ENCODE data around the gene TMEM233. TPM values are rescaled to one million over a fixed set of nuclear protein-coding genes. Genes with fewer than 3 reads are reported as not detected.

Gene TMEM233
- total RNA-seq, 1 donor from 2014 or later = 7.2 TPM

DNA sequence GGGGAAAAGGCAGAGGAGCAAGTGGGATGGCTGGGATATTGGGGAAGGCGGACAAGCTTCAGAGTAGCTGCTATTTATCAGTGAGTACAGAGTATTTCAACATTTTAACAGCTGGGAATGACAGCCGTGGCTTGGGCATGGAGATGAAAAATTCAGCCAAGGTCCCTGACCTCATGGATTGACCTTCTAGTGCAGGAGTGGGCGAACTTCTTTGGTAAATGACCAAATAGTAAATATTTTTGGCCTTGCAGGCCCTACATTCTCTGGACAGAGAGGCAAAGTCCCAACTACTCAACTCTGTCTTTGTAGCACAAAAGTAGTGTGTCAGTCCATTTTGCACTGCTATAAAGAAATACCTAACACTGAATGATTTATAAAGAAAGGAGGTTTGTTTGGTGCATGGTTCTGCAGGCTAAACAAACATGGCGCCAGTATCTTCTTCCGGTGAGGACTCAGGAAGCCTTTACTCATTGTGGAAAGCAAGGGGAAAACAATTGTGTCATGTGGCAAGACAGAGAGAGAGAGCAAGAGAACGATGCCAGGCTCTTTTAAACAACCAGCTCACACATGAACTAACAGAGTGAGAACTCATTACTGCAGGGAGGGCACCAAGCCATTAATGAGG, 33.6 kb downstream of the TMEM233 start:
- H3K27me3 Mint-ChIP-seq (ENCODE audit: unreplicated experiment) = no peaks in the 10 kb centered on the region
- H3K9me3 Mint-ChIP-seq (ENCODE audit: unreplicated experiment) = no peaks in the 10 kb centered on the region
- peak overlapping the region; percentile 21 for H3K4me3 Mint-ChIP-seq (ENCODE audit: unreplicated experiment)
- DNase-seq (ENCODE audit: low spot score) = no peak
- H3K4me1 Mint-ChIP-seq (ENCODE audit: unreplicated experiment) = no peaks in the 10 kb centered on the region
- H3K36me3 Mint-ChIP-seq (ENCODE audit: low read depth, unreplicated experiment) = peaks cover 24% of the 10 kb centered on the region
- H3K27ac Mint-ChIP-seq (ENCODE audit: unreplicated experiment) = no peak overlapping the region
- no peak for TF ChIP-seq CTCF (IDR thresholded peaks at IDR 0.05; ENCODE audit: unreplicated experiment)

DNA sequence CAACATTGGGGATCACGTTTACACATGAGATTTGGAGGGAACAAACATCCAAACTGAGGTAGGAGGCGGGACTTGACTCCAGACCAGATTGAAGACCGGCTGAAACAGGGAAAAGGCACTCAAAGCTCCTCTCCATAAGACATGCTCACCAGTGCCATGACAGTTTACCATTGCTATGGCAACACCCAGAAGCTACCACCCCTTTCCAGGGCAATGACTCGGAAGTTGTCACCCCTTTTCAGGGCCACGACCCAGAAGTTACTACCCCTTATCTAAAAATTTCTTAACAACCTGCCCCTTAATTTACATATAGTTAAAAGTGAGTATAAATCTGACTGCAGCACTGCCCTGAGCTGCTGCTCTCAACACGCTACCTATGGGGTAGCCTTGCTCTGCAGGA, 34.1 kb downstream of the TMEM233 start:
- TF ChIP-seq CTCF (IDR thresholded peaks at IDR 0.05; ENCODE audit: unreplicated experiment) = no peak
- H3K4me1 Mint-ChIP-seq (ENCODE audit: unreplicated experiment) = no peaks in the 10 kb centered on the region

DNA sequence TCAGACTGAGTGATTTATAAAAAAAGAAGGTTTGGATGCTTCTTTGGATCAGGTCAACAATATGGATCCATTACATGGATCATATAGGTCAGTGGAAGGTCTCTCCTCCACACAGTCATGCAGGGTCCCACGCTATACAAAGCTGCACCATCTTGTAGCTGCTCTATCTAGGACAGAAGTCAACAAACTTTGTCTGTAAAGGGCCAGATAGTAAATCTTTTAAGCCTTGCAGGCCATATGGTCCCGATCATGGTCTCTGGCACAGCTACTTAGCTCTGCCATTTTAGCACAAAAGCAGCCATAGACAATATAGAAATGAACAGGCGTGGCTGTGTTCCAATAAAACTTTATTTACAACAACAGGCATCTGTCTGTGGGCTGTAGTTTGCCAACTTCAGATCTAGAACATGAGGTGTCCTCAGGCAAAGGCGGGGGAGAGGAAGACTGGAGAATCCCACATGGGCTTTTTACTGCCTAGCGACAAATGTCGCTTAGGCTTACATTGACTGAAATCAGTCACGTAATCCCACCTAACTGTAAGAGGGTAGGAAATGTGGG, 36.7 kb downstream of the TMEM233 start:
- Mint-ChIP-seq H3K9me3 (ENCODE audit: unreplicated experiment) (no peaks in the 10 kb centered on the region), H3K4me3 (ENCODE audit: unreplicated experiment) (no peak overlapping the region), H3K4me1 (ENCODE audit: unreplicated experiment) (no peaks in the 10 kb centered on the region), H3K27me3 (ENCODE audit: unreplicated experiment) (no peaks in the 10 kb centered on the region), H3K27ac (ENCODE audit: unreplicated experiment) (no peak overlapping the region), H3K36me3 (ENCODE audit: low read depth, unreplicated experiment) (peaks cover 27% of the 10 kb centered on the region)
- DNase-seq (ENCODE audit: low spot score) = no peak
- TF ChIP-seq CTCF (IDR thresholded peaks at IDR 0.05; ENCODE audit: unreplicated experiment) = no peak

More for the DNA sequence above, 34.1 kb downstream of the TMEM233 start:
- no peak for DNase-seq (ENCODE audit: low spot score)
- Mint-ChIP-seq H3K4me3 (ENCODE audit: unreplicated experiment) (peak overlapping the region; percentile 21), H3K27ac (ENCODE audit: unreplicated experiment) (no peak overlapping the region), H3K36me3 (ENCODE audit: low read depth, unreplicated experiment) (peaks cover 26% of the 10 kb centered on the region), H3K27me3 (ENCODE audit: unreplicated experiment) (no peaks in the 10 kb centered on the region), H3K9me3 (ENCODE audit: unreplicated experiment) (no peaks in the 10 kb centered on the region)

- Mint-ChIP-seq H3K4me1 (ENCODE audit: unreplicated experiment) (no peaks in the 10 kb centered on the region), H3K27me3 (ENCODE audit: unreplicated experiment) (no peaks in the 10 kb centered on the region), H3K36me3 (ENCODE audit: low read depth, unreplicated experiment) (peaks cover 31% of the 10 kb centered on the region), H3K4me3 (ENCODE audit: unreplicated experiment) (peak overlapping the region; percentile 56), H3K27ac (ENCODE audit: unreplicated experiment) (no peak overlapping the region), H3K9me3 (ENCODE audit: unreplicated experiment) (no peaks in the 10 kb centered on the region)
- no peak for TF ChIP-seq CTCF (IDR thresholded peaks at IDR 0.05; ENCODE audit: unreplicated experiment)
- no peak for DNase-seq (ENCODE audit: low spot score)
Measured at GRCh38 chr12:119630962-119631550, 37.5 kb downstream of the TMEM233 start.
